Mucosa of descending colon (tissue), 3 donors: ENCODE data around the gene PRRC2B. TPM values are rescaled to one million over a fixed set of nuclear protein-coding genes. Genes with fewer than 3 reads are reported as not detected.
"Not testable (repeated sequence)": the region's sequence is repeated elsewhere in the genome, so short reads cannot be mapped to it uniquely, and the experiment has no call there.

ENCODE experiments used
- ATAC-seq: fragments of 200-7000 bp; cut with Tn5 transposase; one replicate; pipeline ENCODE4 v1.9.1; 2020; ENCODE audit warnings: mild to moderate bottlenecking, moderate library complexity
- DNase-seq, 3 donors: peaks; one replicate each; pipeline ENCODE4 v3.0.0-alpha.2; 2020
- H3K36me3 ChIP-seq: fragments of 200-600 bp; one replicate; pipeline ENCODE4 v1.8.0; 2021; ENCODE audit warnings: low read depth, mild to moderate bottlenecking
- H3K4me1 ChIP-seq: fragments of 200-600 bp; one replicate; pipeline ENCODE4 v1.8.0; 2021; ENCODE audit warnings: low read depth, mild to moderate bottlenecking
- H3K4me3 ChIP-seq: fragments of 200-600 bp; one replicate; pipeline ENCODE4 v1.8.0; 2021; ENCODE audit warnings: mild to moderate bottlenecking
- H3K9me3 ChIP-seq: fragments of 200-600 bp; one replicate; pipeline ENCODE4 v1.8.0; 2021; ENCODE audit warnings: mild to moderate bottlenecking
- intact Hi-C, 2 donors: fragments of 100-400 bp; cut with DNase I in 1 of 2; cut with micrococcal nuclease in 1 of 2; formaldehyde crosslinking; loops; one replicate each; pipeline versions ENCODE4 v1.11.0 to v1.11.1; 2022; cut with DNase I, micrococcal nuclease
- total RNA-seq, 3 donors: library from RNA; stranded (reverse); fragmentation: NEBNext Ultra II Directional in 2 of 3; extraction: Animal tissue kit (Norgen Biotek cat#: 25700) in 2 of 3; gene quantifications; one replicate each; pipeline versions ENCODE4 v1.2.1 to v1.2.4, GENCODE V29; 2021 to 2023
- TF ChIP-seq, protein P1 (sequence below): fragments of 200-600 bp; IDR thresholded peaks from one replicate; pipeline ENCODE4 v1.8.0; 2022; ENCODE audit warnings: antibody characterized with exemption, mild to moderate bottlenecking
- donor health status: DM: no; HTN: no; CAD: no; lungs with moderate emphysema.
- donor health status: DM: no; HTN: no; CAD: no.
- donor health status: DM: no; HTN: yes; CAD: no.

Gene PRRC2B
- total RNA-seq, 3 donors from 2014 or later: 105 to 175 (median 113) TPM

DNA sequence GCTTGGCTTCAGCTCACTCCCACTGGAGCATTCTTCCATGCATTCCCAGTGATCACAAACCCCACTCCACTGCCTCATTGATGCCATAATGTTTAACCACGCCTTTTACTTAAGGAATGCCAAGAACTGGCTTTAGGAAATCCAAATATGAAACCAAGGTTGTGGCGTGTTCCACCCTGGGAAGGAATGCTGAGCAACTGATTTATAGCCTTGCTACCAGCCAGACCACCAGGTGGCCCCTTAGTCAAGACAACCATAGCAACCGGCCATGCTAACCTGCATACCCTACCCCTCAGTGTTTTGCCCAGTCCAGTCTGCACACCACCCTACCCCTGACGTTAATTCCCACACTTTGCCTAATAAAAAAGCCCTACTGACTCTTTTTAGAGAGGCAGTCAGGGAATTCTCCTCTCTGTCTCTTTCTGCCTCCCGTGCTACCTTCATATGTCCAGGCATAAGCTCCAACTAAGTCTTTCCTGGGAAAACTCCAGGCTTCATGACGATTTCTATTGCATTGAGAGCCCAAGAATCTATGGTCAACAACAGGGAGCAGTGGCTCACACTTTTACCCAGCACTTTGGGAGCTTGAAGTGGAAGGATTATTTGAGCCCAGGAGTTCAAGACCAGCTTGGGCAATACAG lies 27.0 kb upstream of the PRRC2B start:
- peak; percentile 76 for ATAC-seq
- Histone ChIP-seq H3K36me3 (no peaks in the 10 kb centered on the region), H3K9me3 (no peaks in the 10 kb centered on the region), H3K4me3 (no peak overlapping the region), H3K4me1 (no peaks in the 10 kb centered on the region)
- TF ChIP-seq, protein P1, sequence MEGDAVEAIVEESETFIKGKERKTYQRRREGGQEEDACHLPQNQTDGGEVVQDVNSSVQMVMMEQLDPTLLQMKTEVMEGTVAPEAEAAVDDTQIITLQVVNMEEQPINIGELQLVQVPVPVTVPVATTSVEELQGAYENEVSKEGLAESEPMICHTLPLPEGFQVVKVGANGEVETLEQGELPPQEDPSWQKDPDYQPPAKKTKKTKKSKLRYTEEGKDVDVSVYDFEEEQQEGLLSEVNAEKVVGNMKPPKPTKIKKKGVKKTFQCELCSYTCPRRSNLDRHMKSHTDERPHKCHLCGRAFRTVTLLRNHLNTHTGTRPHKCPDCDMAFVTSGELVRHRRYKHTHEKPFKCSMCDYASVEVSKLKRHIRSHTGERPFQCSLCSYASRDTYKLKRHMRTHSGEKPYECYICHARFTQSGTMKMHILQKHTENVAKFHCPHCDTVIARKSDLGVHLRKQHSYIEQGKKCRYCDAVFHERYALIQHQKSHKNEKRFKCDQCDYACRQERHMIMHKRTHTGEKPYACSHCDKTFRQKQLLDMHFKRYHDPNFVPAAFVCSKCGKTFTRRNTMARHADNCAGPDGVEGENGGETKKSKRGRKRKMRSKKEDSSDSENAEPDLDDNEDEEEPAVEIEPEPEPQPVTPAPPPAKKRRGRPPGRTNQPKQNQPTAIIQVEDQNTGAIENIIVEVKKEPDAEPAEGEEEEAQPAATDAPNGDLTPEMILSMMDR: no peak
- intact Hi-C loops: no loop called here
- DNase-seq: no peak

DNA sequence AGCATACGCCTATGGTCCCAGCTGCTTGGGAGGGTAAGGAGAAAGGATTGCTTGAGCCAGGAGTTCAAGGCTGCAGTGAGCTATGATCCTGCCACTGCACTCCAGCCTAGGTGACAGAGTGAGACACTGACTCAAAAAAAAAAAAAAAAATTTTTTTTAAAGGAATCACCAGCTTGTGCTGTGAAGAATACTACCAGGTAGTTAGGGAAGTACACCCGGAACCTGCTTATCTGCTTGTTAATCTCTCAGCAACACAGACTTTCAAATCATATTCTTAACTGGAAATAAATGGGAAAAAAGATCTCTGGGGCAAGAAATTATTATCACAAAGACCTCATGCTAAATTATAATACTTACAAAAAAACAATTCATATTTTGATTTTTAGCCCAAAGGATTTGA lies 26.4 kb upstream of the PRRC2B start:
- ATAC-seq: peak; percentile 52
- intact Hi-C loops: no loop called here
- TF ChIP-seq, protein P1: no peak
- no peaks in the 10 kb centered on the region for H3K36me3 ChIP-seq
- H3K9me3 ChIP-seq: no peaks in the 10 kb centered on the region
- H3K4me1 ChIP-seq: peaks cover 5% of the 10 kb centered on the region
- no peak overlapping the region for H3K4me3 ChIP-seq
- no peak for DNase-seq

DNA sequence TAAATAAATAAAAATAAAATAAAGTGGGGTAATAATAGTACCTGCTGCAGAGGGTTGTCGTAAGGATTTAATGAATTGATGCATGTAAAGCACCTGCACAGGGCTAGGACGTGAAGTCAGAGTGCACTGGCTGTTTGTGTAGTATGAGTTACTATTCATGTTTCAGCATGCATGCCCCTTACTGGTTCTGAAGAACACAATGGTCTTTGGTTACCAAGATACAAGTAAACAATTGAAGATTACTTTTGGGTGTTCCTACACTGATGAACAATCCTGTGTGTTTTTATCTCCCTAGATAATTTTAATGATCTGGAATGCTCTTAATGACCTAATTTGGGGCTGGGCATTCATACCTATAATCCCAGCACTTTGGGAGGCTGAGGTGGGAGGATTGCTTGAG lies 23.2 kb upstream of the PRRC2B start:
- Histone ChIP-seq H3K4me1 (peaks cover 10% of the 10 kb centered on the region), H3K9me3 (no peaks in the 10 kb centered on the region), H3K4me3 (no peak overlapping the region), H3K36me3 (no peaks in the 10 kb centered on the region)
- TF ChIP-seq, protein P1: no peak
- ATAC-seq: no peak
- intact Hi-C loops: no loop called here
- no peak for DNase-seq

DNA sequence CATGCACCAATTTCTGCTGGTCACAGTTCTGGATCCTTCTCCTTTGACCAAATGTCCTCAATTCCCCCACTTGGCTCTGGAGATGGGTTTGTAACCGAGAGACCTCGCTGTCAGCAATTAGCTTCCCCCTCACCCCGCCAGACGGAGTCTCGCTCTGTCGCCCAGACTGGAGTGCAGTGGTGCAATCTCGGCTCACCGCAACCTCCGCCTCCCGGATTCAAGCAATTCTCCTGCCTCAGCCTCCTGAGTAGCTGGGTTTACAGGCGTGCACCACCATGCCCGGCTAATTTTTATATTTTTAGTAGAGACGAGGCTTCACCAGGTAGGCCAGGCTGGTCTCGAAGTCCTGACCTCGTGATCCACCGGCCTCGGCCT lies 21.3 kb upstream of the PRRC2B start:
- ATAC-seq, H3K9me3 ChIP-seq, DNase-seq, H3K36me3 ChIP-seq, intact Hi-C loops, H3K4me3 ChIP-seq: not testable (repeated sequence)
- H3K4me1 ChIP-seq: peaks cover 10% of the 10 kb centered on the region

DNA sequence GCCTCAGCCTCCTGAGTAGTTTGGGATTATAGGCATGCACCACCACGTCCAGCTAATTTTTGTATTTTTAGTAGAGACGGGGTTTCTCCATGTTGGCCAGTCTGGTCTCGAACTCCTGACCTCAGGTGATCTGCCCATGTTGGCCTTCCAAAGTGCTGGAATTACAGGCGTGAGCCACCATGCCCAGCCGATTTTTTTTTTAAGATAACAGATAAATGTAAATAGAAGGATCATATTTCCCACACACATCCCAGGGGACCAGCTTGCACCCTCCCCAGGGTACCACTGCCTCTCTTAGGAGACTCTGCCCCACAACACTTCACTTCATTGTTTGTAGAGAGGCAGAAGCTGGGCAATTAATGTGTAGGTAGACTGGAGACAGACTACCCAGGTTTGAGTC lies 19.2 kb upstream of the PRRC2B start:
- peaks cover 10% of the 10 kb centered on the region for H3K4me1 ChIP-seq
- H3K4me3 ChIP-seq, DNase-seq, intact Hi-C loops, H3K9me3 ChIP-seq, ATAC-seq, H3K36me3 ChIP-seq: not testable (repeated sequence)

DNA sequence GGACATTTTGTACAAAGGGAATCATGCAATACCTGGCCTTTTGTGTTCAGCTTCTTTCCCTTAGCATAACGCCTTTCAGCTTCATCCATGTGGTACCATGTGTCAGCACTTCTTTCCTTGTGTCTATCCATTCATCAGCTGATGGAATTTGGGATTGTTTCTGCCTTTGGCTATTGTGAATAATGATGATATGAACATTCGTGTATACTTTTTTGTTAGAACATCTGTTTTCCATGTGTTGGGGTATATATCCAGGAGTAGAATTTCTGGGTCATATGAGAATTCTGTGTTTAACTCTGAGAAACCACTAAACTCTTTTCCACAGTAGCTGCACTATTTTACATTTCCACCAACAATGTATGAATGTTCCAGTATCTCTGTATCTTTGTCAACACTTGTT lies 14.8 kb upstream of the PRRC2B start:
- no peak overlapping the region for H3K4me3 ChIP-seq
- ATAC-seq (no peak), DNase-seq (no peak)
- no peaks in the 10 kb centered on the region for H3K36me3 ChIP-seq
- H3K4me1 ChIP-seq: no peaks in the 10 kb centered on the region
- TF ChIP-seq, protein P1: no peak
- intact Hi-C loops: no loop called here
- H3K9me3 ChIP-seq: no peaks in the 10 kb centered on the region
